Gastroesophageal sphincter (tissue), 3 donors: ENCODE results near the gene LAMC2.

Experiments
- CTCF ChIP-seq, 4 experiments: fragments of 200-600 bp in 2 of 4; fragments of 450-650 bp in 2 of 4; sonication (generic) in 1 of 4; IDR thresholded peaks; one replicate each; pipeline ENCODE4 v1.5.1; 2017 to 2019; ENCODE audit warnings: antibody characterized with exemption in 4 of 4, mild to moderate bottlenecking in 2 of 4, moderate library complexity in 2 of 4
- EP300 ChIP-seq: sonication (generic); formaldehyde crosslinking; IDR thresholded peaks from one replicate; pipeline ENCODE4 v1.6.1; 2017; ENCODE audit warnings: antibody characterized with exemption, mild to moderate bottlenecking
- POLR2A ChIP-seq, 2 donors: fragments of 450-650 bp; IDR thresholded peaks; one replicate each; pipeline ENCODE4 v1.6.1; 2017; ENCODE audit warnings: antibody characterized with exemption in 2 of 2, mild to moderate bottlenecking in 2 of 2, moderate library complexity in 1 of 2

- TF ChIP-seq CTCF (IDR thresholded peaks at IDR 0.05), result no peak
- TF ChIP-seq EP300, result no peak
- no peak for TF ChIP-seq POLR2A (IDR thresholded peaks at IDR 0.05)
Observed at GRCh38 chr1:183239793-183240525, 53.9 kb downstream of the LAMC2 start.
